WERI-Rb-1 (cell line): Measurements from ENCODE around the gene DCDC2.
"Not testable (repeated sequence)": the region's sequence is repeated elsewhere in the genome, so short reads cannot be mapped to it uniquely, and the experiment has no call there.

Source experiments
- DNase-seq: peaks from one replicate; pipeline ENCODE4 v3.0.0-alpha.2; 2020
- H3K27ac ChIP-seq: fragments of 250-450 bp; sonication (Bioruptor Pico); 2 replicates; pipeline ENCODE4 v1.5.1; 2020; ENCODE audit warnings: mild to moderate bottlenecking, moderate library complexity
- H3K27me3 ChIP-seq: fragments of 250-450 bp; sonication (Bioruptor Pico); 2 replicates; pipeline ENCODE4 v1.5.1; 2021; ENCODE audit warnings: mild to moderate bottlenecking, low read depth, moderate library complexity; ENCODE audit not compliant: insufficient read depth, severe bottlenecking
- H3K36me3 ChIP-seq: fragments of 250-450 bp; sonication (Bioruptor Pico); 2 replicates; pipeline ENCODE4 v1.5.1; 2020; ENCODE audit warnings: mild to moderate bottlenecking, moderate library complexity
- H3K4me3 ChIP-seq: 2 replicates; pipeline ENCODE4 v1.5.1; 2011; ENCODE audit warnings: low read depth, mild to moderate bottlenecking, control low read depth, low read length
- H3K9me3 ChIP-seq: fragments of 250-450 bp; sonication (Bioruptor Pico); 2 replicates; pipeline ENCODE4 v1.5.1; 2021; ENCODE audit warnings: mild to moderate bottlenecking, moderate library complexity; ENCODE audit not compliant: severe bottlenecking
- CTCF ChIP-seq: IDR thresholded peaks from 2 replicates; pipeline ENCODE4 v1.5.1; 2011; ENCODE audit warnings: low read depth, mild to moderate bottlenecking, control low read depth, inconsistent platforms, low read length

DCDC2 gene

GRCh38 chr6:24272148-24272547 lies 85.7 kb downstream of the DCDC2 start:
- no peak for DNase-seq
- TF ChIP-seq CTCF: no peak
- Histone ChIP-seq H3K27ac (no peak overlapping the region), H3K9me3 (no peaks in the 10 kb centered on the region), H3K4me3 (no peak overlapping the region), H3K36me3 (no peaks in the 10 kb centered on the region), H3K27me3 (no peaks in the 10 kb centered on the region)

- no peak for DNase-seq
- TF ChIP-seq CTCF: no peak
- H3K4me3 ChIP-seq: no peak overlapping the region
- H3K27me3 ChIP-seq: no peaks in the 10 kb centered on the region
- no peak overlapping the region for H3K27ac ChIP-seq
- no peaks in the 10 kb centered on the region for H3K36me3 ChIP-seq
- no peaks in the 10 kb centered on the region for H3K9me3 ChIP-seq
These were observed 87.8 kb downstream of the DCDC2 start for GRCh38 chr6:24270011-24270410.

- H3K36me3 ChIP-seq, H3K4me3 ChIP-seq, H3K27ac ChIP-seq, DNase-seq, H3K9me3 ChIP-seq, H3K27me3 ChIP-seq: not testable (repeated sequence)
These were observed 99.6 kb downstream of the DCDC2 start for GRCh38 chr6:24258214-24258613.

- H3K4me3 ChIP-seq: no peak overlapping the region
- TF ChIP-seq CTCF: peak; percentile 46; the same call in 1 of the 2 replicates
- H3K27ac ChIP-seq: peak overlapping the region; percentile 8; the same call in 1 of the 2 replicates
- H3K36me3 ChIP-seq: no peaks in the 10 kb centered on the region
- no peaks in the 10 kb centered on the region for H3K27me3 ChIP-seq
- peak; percentile 42 for DNase-seq
- H3K9me3 ChIP-seq: peaks cover 4% of the 10 kb centered on the region
These were observed 100.6 kb downstream of the DCDC2 start for GRCh38 chr6:24257282-24257681.

- no peaks in the 10 kb centered on the region for H3K36me3 ChIP-seq
- no peaks in the 10 kb centered on the region for H3K27me3 ChIP-seq
- no peak for DNase-seq
- no peak for TF ChIP-seq CTCF
- no peak overlapping the region for H3K4me3 ChIP-seq
- H3K9me3 ChIP-seq: peaks cover 4% of the 10 kb centered on the region
- H3K27ac ChIP-seq: no peak overlapping the region
These were observed 102.2 kb downstream of the DCDC2 start for GRCh38 chr6:24255676-24256075.

- no peak for TF ChIP-seq CTCF
- no peak for DNase-seq
- H3K36me3 ChIP-seq: no peaks in the 10 kb centered on the region
- no peak overlapping the region for H3K4me3 ChIP-seq
- H3K27me3 ChIP-seq: no peaks in the 10 kb centered on the region
- no peak overlapping the region for H3K27ac ChIP-seq
- peaks cover 4% of the 10 kb centered on the region for H3K9me3 ChIP-seq
These were observed 104.5 kb downstream of the DCDC2 start for GRCh38 chr6:24253360-24253759.
